Right hindlimb (tissue), 1 donor: Measurements from ENCODE around the gene INSRR.

Experiments used
- DNase-seq: peaks from one replicate; pipeline ENCODE4 v3.0.0-alpha.2; 2018

Gene INSRR

GRCh38 chr1:156858959-156859522 is at the start of gene INSRR:
TSS of gene INSRR (minus strand) at chr1:156859117. CDS start at chr1:156858621, 496 bp downstream.
- DNase-seq = peak; percentile 44

- no peak for DNase-seq
Measured at GRCh38 chr1:156908541-156908940, 49.6 kb upstream of the INSRR start.

GRCh38 chr1:156906206-156906906 is 47.4 kb upstream of the INSRR start:
- DNase-seq = no peak

GRCh38 chr1:156905651-156906050 is 46.7 kb upstream of the INSRR start:
- DNase-seq = no peak

GRCh38 chr1:156905176-156905575 is 46.3 kb upstream of the INSRR start:
- DNase-seq = no peak

- peak; percentile 43 for DNase-seq
Measured at GRCh38 chr1:156904187-156904959, 45.5 kb upstream of the INSRR start.

GRCh38 chr1:156903328-156904091 is 44.6 kb upstream of the INSRR start:
- no peak for DNase-seq

GRCh38 chr1:156901966-156902915 is 43.3 kb upstream of the INSRR start:
- peak; percentile 58 for DNase-seq

GRCh38 chr1:156901590-156901900 is 42.6 kb upstream of the INSRR start:
- DNase-seq = no peak

GRCh38 chr1:156900896-156901589 is 42.1 kb upstream of the INSRR start:
- DNase-seq = peak; percentile 29

- DNase-seq = peak; percentile 77
Measured at GRCh38 chr1:156899956-156900718, 41.2 kb upstream of the INSRR start.

GRCh38 chr1:156898971-156899664 is 40.2 kb upstream of the INSRR start:
- DNase-seq = no peak

- DNase-seq = peak; percentile 86
Measured at GRCh38 chr1:156898161-156898566, 39.2 kb upstream of the INSRR start.

- no peak for DNase-seq
Measured at GRCh38 chr1:156897078-156897825, 38.3 kb upstream of the INSRR start.

- DNase-seq = no peak
Measured at GRCh38 chr1:156896490-156897033, 37.6 kb upstream of the INSRR start.

GRCh38 chr1:156895927-156896326 is 37.0 kb upstream of the INSRR start:
- no peak for DNase-seq

GRCh38 chr1:156895455-156895812 is 36.5 kb upstream of the INSRR start:
- DNase-seq = peak; percentile 19

- DNase-seq = peak; percentile 56
Measured at GRCh38 chr1:156894711-156895454, 36.0 kb upstream of the INSRR start.
